B cell (primary cell): ENCODE results near the gene SFMBT2. TPM values are rescaled to one million over a fixed set of nuclear protein-coding genes. Genes with fewer than 3 reads are reported as not detected.

Experiments
- ATAC-seq: fragments of 200-7000 bp; cut with Tn5 transposase; one replicate; pipeline ENCODE4 v1.10.0; 2021; ENCODE audit warnings: low read depth, mild to moderate bottlenecking, moderate number of reproducible peaks, moderate library complexity
- CTCF ChIA-PET: fragments of 350-600 bp; sonication (Branson Sonifier 250); formaldehyde crosslinking; loops from one replicate; lab custom pipeline; 2021; ENCODE audit warnings: antibody characterized with exemption, inconsistent platforms; lab: Charles Lee
- POLR2A ChIA-PET: fragments of 350-600 bp; sonication (Branson Sonifier 250); formaldehyde crosslinking; loops from one replicate; lab custom pipeline; 2021; ENCODE audit warnings: antibody characterized with exemption; lab: Charles Lee
- DNase-seq: peaks from one replicate; pipeline ENCODE4 v3.0.0; 2013
- H2AFZ ChIP-seq: 2 replicates; pipeline ENCODE4 v1.6.1; 2012; ENCODE audit warnings: mild to moderate bottlenecking, low read depth, low read length; ENCODE audit not compliant: insufficient read depth, poor library complexity, severe bottlenecking
- H3K27ac ChIP-seq, 2 donors: 1 replicate in 1 of 2; 2 replicates in 1 of 2; pipeline ENCODE4 v1.5.1; 2012 to 2013; ENCODE audit warnings: low read length in 2 of 2, mild to moderate bottlenecking in 2 of 2, moderate library complexity in 1 of 2
- H3K27me3 ChIP-seq, 4 experiments: fragments of 200-600 bp in 1 of 4; sonication (generic) in 1 of 4; replicated peaks in 1 of 4; 1 replicate in 2 of 4; 2 replicates in 2 of 4; pipeline versions ENCODE4 v1.6.1 to v1.7.0; 2013 to 2016; ENCODE audit warnings: low read length in 3 of 4, mild to moderate bottlenecking in 2 of 4, mixed read lengths in 1 of 4, moderate library complexity in 1 of 4; ENCODE audit not compliant: insufficient read depth in 4 of 4, control insufficient read depth in 3 of 4; ENCODE audit errors: control extremely low read depth in 1 of 4
- H3K36me3 ChIP-seq, 2 experiments: replicated peaks in 1 of 2; 1 replicate in 1 of 2; 2 replicates in 1 of 2; pipeline versions ENCODE4 v1.6.1 to v1.7.1; 2013; ENCODE audit warnings: low read length in 1 of 2; ENCODE audit not compliant: insufficient read depth in 2 of 2, control insufficient read depth in 1 of 2; ENCODE audit errors: control extremely low read depth in 1 of 2, extremely low read depth in 1 of 2
- H3K4me1 ChIP-seq, 2 donors: fragments of 200-600 bp in 1 of 2; sonication (generic) in 1 of 2; 1 replicate in 1 of 2; 2 replicates in 1 of 2; pipeline versions ENCODE4 v1.5.1 to v1.6.1; 2013 to 2017; ENCODE audit warnings: low read length in 2 of 2; ENCODE audit not compliant: control insufficient read depth in 2 of 2, insufficient read depth in 2 of 2
- H3K4me2 ChIP-seq: replicated peaks from 2 replicates; pipeline ENCODE3; 2012; ENCODE audit warnings: mild to moderate bottlenecking, low read depth, low read length; ENCODE audit not compliant: poor library complexity, severe bottlenecking
- H3K4me3 ChIP-seq, 5 experiments: fragments of 200-600 bp in 1 of 5; sonication (generic) in 1 of 5; 1 replicate in 3 of 5; 2 replicates in 2 of 5; pipeline versions ENCODE4 v1.5.1 to v1.7.0; 2011 to 2016; ENCODE audit warnings: low read length in 4 of 5, mild to moderate bottlenecking in 4 of 5, low read depth in 2 of 5, control low read depth in 1 of 5, moderate library complexity in 1 of 5; ENCODE audit not compliant: insufficient read depth in 1 of 5; ENCODE audit errors: control extremely low read depth in 1 of 5, extremely low read depth in 1 of 5
- H3K79me2 ChIP-seq: fragments of 200-600 bp; sonication (generic); one replicate; pipeline ENCODE4 v1.6.0; 2016; ENCODE audit warnings: low read length; ENCODE audit not compliant: control insufficient read depth, insufficient read depth
- H3K9ac ChIP-seq: fragments of 200-600 bp; sonication (generic); 2 replicates; pipeline ENCODE4 v1.6.1; 2017; ENCODE audit warnings: mild to moderate bottlenecking, low read length, moderate library complexity
- H3K9me3 ChIP-seq, 3 donors: one replicate each; pipeline versions ENCODE4 v1.6.1 to v1.7.1; 2013; ENCODE audit warnings: low read length in 2 of 3; ENCODE audit not compliant: control insufficient read depth in 2 of 3, insufficient read depth in 1 of 3; ENCODE audit errors: control extremely low read depth in 1 of 3
- H4K20me1 ChIP-seq: 2 replicates; pipeline ENCODE4 v1.6.0; 2012; ENCODE audit warnings: mild to moderate bottlenecking, low read length; ENCODE audit not compliant: insufficient read depth, control insufficient read depth, poor library complexity, severe bottlenecking
- H3K27ac Mint-ChIP-seq: one replicate; pipeline ENCODE4 v1.8.0; 2021; ENCODE audit warnings: mixed read lengths
- H3K27me3 Mint-ChIP-seq: one replicate; pipeline ENCODE4 v1.8.0; 2021; ENCODE audit warnings: mixed read lengths
- H3K4me1 Mint-ChIP-seq: one replicate; pipeline ENCODE4 v1.8.0; 2021; ENCODE audit warnings: mixed read lengths
- H3K4me3 Mint-ChIP-seq: one replicate; pipeline ENCODE4 v1.8.0; 2021; ENCODE audit warnings: mixed read lengths
- H3K9me3 Mint-ChIP-seq: one replicate; pipeline ENCODE4 v1.8.0; 2022; ENCODE audit warnings: mixed read lengths; ENCODE audit not compliant: insufficient read depth
- EZH2 ChIP-seq: IDR thresholded peaks from 2 replicates; pipeline ENCODE4 v1.6.1; 2012; ENCODE audit warnings: borderline replicate concordance, low read depth, mild to moderate bottlenecking, moderate library complexity, low read length; ENCODE audit not compliant: insufficient read depth, poor library complexity, severe bottlenecking
- WGBS: methylation state at CpG from one replicate; pipeline ENCODE4 v1.1.5; 2013; ENCODE audit warnings: missing lambda C conversion rate; ENCODE audit not compliant: insufficient coverage; 5-methylcytosine and 5-hydroxymethylcytosine counted together
- intact Hi-C: fragments of 100-400 bp; cut with micrococcal nuclease; formaldehyde crosslinking; loops from one replicate; pipeline ENCODE4 v1.10.0; 2022
- polyA plus RNA-seq: library from polyadenylated mRNA; depleted of rRNA; stranded (reverse); fragments of >200 nt; gene quantifications from 2 replicates; pipeline ENCODE4 v1.2.3, GENCODE V29; 2012
- total RNA-seq, 2 donors: library from RNA; stranded (reverse); fragments of 120-200 nt in 1 of 2; gene quantifications; 1 replicate in 1 of 2; 2 replicates in 1 of 2; pipeline versions ENCODE4 v1.2.3 to v1.2.4, GENCODE V29; 2013 to 2022
- TF ChIP-seq, protein P1 (sequence below): fragments of 200-600 bp; IDR thresholded peaks from one replicate; pipeline ENCODE4 v1.8.0; 2022; ENCODE audit warnings: antibody characterized with exemption, mild to moderate bottlenecking

Gene SFMBT2
- total and polyA plus RNA-seq, 2 donors (not counting 1 experiment from before 2014, with no cell fraction given), result 2.3 to 24.0 TPM

DNA sequence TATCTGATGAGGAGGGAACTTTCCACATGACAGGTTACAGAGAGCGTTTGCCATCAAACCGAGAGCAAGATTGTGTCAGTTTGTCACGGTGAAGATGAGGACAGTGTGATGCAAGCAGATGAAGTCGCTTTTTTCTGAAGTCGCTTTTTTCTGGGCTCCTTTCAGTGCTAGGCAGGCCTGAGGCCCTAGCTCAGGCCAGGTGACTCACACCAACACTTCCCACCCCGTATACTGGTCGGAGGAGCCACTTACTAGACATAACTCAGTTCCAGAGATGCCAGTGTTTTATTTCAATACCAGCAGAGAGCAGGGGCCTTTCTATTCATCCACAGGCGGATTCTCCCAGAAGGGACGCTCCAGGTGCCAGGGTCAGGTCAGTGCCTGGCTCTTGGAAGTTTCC, 58.9 kb downstream of the SFMBT2 start:
- Mint-ChIP-seq H3K4me3 (no peak overlapping the region), H3K27me3 (no peaks in the 10 kb centered on the region), H3K27ac (no peak overlapping the region), H3K9me3 (peaks cover 2% of the 10 kb centered on the region), H3K4me1 (no peaks in the 10 kb centered on the region)
- 94% methylated on average over 5 of the region's 9 CpGs for WGBS
- Histone ChIP-seq H3K4me3 (no peak overlapping the region), H3K36me3 (no peaks in the 10 kb centered on the region), H3K4me2 (no peak overlapping the region), H3K9me3 (peaks cover 0 to 8% (median 0%) of the 10 kb centered on the region in 3 donors), H3K79me2 (peaks cover 27% of the 10 kb centered on the region), H4K20me1 (no peaks in the 10 kb centered on the region), H3K27me3 (no peaks in the 10 kb centered on the region), H3K4me1 (no peaks in the 10 kb centered on the region), H2AFZ (no peak overlapping the region), H3K9ac (no peak overlapping the region), H3K27ac (no peak overlapping the region)
- no peak for TF ChIP-seq EZH2
- TF ChIP-seq, protein P1, sequence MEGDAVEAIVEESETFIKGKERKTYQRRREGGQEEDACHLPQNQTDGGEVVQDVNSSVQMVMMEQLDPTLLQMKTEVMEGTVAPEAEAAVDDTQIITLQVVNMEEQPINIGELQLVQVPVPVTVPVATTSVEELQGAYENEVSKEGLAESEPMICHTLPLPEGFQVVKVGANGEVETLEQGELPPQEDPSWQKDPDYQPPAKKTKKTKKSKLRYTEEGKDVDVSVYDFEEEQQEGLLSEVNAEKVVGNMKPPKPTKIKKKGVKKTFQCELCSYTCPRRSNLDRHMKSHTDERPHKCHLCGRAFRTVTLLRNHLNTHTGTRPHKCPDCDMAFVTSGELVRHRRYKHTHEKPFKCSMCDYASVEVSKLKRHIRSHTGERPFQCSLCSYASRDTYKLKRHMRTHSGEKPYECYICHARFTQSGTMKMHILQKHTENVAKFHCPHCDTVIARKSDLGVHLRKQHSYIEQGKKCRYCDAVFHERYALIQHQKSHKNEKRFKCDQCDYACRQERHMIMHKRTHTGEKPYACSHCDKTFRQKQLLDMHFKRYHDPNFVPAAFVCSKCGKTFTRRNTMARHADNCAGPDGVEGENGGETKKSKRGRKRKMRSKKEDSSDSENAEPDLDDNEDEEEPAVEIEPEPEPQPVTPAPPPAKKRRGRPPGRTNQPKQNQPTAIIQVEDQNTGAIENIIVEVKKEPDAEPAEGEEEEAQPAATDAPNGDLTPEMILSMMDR, result no peak
- ATAC-seq (no peak), DNase-seq (no peak)
- ChIA-PET POLR2A (no interaction called here), CTCF (interaction anchor here (0.6 to 0.8 kb wide), 2 partner anchors 34 to 1310 kb away, joined by 3 to 4 read pairs; no protein-coding TSS in a partner anchor)
- intact Hi-C loops, result no loop called here

DNA sequence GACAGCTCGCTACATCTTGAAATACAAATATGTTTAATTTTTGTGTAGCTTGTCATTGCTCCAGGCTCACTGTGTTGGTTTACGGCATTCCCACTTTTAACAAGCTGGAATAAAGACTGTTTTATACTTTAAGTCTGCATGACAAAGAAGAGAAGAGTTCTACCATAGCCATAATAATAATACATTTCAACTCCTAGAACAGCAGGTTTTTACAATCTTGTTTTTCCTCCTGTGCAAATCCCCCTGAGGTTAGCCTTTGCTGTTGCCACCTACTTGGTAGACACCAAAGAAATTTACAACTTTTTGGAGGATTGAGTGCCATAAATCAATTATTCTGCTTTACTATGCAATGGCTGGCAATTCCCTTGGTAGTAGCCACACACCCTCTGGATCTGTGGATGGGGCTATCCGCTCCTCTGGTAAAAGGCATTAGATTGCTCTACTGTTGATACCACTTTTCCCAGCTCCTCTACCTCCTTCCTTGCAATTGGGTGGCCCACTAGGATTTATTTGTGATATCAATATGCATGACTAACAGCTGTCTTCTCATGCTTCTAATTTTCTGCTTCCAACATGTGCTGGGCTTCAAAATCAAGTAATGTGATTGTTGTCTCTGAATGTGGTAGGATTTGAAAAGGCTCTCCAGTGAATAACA, 60.2 kb downstream of the SFMBT2 start:
- no peaks in the 10 kb centered on the region for H3K27me3 Mint-ChIP-seq

More for the DNA sequence above, 60.2 kb downstream of the SFMBT2 start:
- TF ChIP-seq, protein P1, result no peak
- no peak for TF ChIP-seq EZH2
- WGBS, result 100% methylated on average over 1 of the region's 3 CpGs
- H3K4me3 Mint-ChIP-seq, result no peak overlapping the region
- Histone ChIP-seq H3K4me1 (no peaks in the 10 kb centered on the region), H2AFZ (no peak overlapping the region), H3K79me2 (peaks cover 33% of the 10 kb centered on the region), H3K4me3 (no peak overlapping the region), H3K27me3 (no peaks in the 10 kb centered on the region), H4K20me1 (no peaks in the 10 kb centered on the region), H3K9me3 (peaks cover 0 to 8% (median 0%) of the 10 kb centered on the region in 3 donors), H3K36me3 (no peaks in the 10 kb centered on the region), H3K9ac (no peak overlapping the region), H3K27ac (no peak overlapping the region), H3K4me2 (no peak overlapping the region)
- peaks cover under 1% of the 10 kb centered on the region for H3K4me1 Mint-ChIP-seq
- intact Hi-C loops, result no loop called here
- ATAC-seq (no peak), DNase-seq (no peak)
- H3K27ac Mint-ChIP-seq, result no peak overlapping the region
- ChIA-PET CTCF (no interaction called here), POLR2A (no interaction called here)
- peaks cover 2% of the 10 kb centered on the region for H3K9me3 Mint-ChIP-seq
